Astrocyte (in vitro differentiated cells and primary cell): ENCODE measurements around the gene METAP1D. TPM values are rescaled to one million over a fixed set of nuclear protein-coding genes. Genes with fewer than 3 reads are reported as not detected.

Experiments
- DNase-seq: peaks from one replicate; pipeline ENCODE4 v3.0.0-alpha.2; 2010; ENCODE audit warnings: low read depth
- FAIRE-seq: peaks from 2 replicates; lab custom pipeline; 2011; peaks lifted over from hg19 to GRCh38; lab: Jason Lieb, UNC
- H2AFZ ChIP-seq: 2 replicates; pipeline ENCODE4 v1.6.0; 2012; ENCODE audit warnings: low read depth, low read length, inconsistent platforms
- H3K27ac ChIP-seq: 2 replicates; pipeline ENCODE4 v1.5.1; 2011; ENCODE audit warnings: low read depth, low read length, inconsistent platforms
- H3K27me3 ChIP-seq: 2 replicates; pipeline ENCODE4 v1.6.0; 2011; ENCODE audit warnings: low read length, inconsistent platforms; ENCODE audit not compliant: insufficient read depth
- H3K36me3 ChIP-seq: 2 replicates; pipeline ENCODE4 v1.5.1; 2011; ENCODE audit warnings: low read length, inconsistent platforms; ENCODE audit not compliant: insufficient read depth
- H3K4me1 ChIP-seq: 2 replicates; pipeline ENCODE4 v1.5.1; 2011; ENCODE audit warnings: low read length, inconsistent platforms; ENCODE audit not compliant: insufficient read depth
- H3K4me2 ChIP-seq: 2 replicates; pipeline ENCODE4 v1.6.0; 2012; ENCODE audit warnings: low read length, inconsistent platforms
- H3K4me3 ChIP-seq: 2 replicates; pipeline ENCODE4 v1.5.1; 2011; ENCODE audit warnings: low read depth, mild to moderate bottlenecking, low read length, inconsistent platforms; ENCODE audit not compliant: insufficient read depth
- H3K79me2 ChIP-seq: 2 replicates; pipeline ENCODE4 v1.6.0; 2012; ENCODE audit warnings: mild to moderate bottlenecking, low read length, inconsistent platforms; ENCODE audit not compliant: insufficient read depth
- H3K9ac ChIP-seq: 2 replicates; pipeline ENCODE4 v1.6.0; 2012; ENCODE audit warnings: mild to moderate bottlenecking, low read length, inconsistent platforms
- H3K9me3 ChIP-seq: 2 replicates; pipeline ENCODE4 v1.5.1; 2012; ENCODE audit warnings: low read depth, mild to moderate bottlenecking, low read length, inconsistent platforms; ENCODE audit not compliant: insufficient read depth
- H4K20me1 ChIP-seq: 2 replicates; pipeline ENCODE4 v1.6.0; 2012; ENCODE audit warnings: low read length, inconsistent platforms; ENCODE audit not compliant: insufficient read depth
- H3K27ac Mint-ChIP-seq: one replicate; pipeline ENCODE4 v1.8.0; 2021; ENCODE audit warnings: mild to moderate bottlenecking, mixed read lengths; ENCODE audit not compliant: unreplicated experiment
- H3K27me3 Mint-ChIP-seq: one replicate; pipeline ENCODE4 v1.8.0; 2021; ENCODE audit warnings: low read depth, mixed read lengths; ENCODE audit not compliant: unreplicated experiment
- H3K36me3 Mint-ChIP-seq: one replicate; pipeline ENCODE4 v1.8.0; 2021; ENCODE audit warnings: low read depth, mixed read lengths; ENCODE audit not compliant: unreplicated experiment
- H3K4me1 Mint-ChIP-seq: one replicate; pipeline ENCODE4 v1.8.0; 2021; ENCODE audit warnings: low read depth, mixed read lengths; ENCODE audit not compliant: unreplicated experiment
- H3K4me3 Mint-ChIP-seq: one replicate; pipeline ENCODE4 v1.8.0; 2021; ENCODE audit warnings: mild to moderate bottlenecking, moderate library complexity, mixed read lengths; ENCODE audit not compliant: unreplicated experiment
- H3K9me3 Mint-ChIP-seq: one replicate; pipeline ENCODE4 v1.8.0; 2021; ENCODE audit warnings: mild to moderate bottlenecking, mixed read lengths; ENCODE audit not compliant: unreplicated experiment
- CTCF ChIP-seq: IDR thresholded peaks from 2 replicates; pipeline ENCODE4 v1.5.1; 2011; ENCODE audit warnings: low read depth, mild to moderate bottlenecking, inconsistent platforms, low read length, moderate library complexity; ENCODE audit not compliant: insufficient read depth
- EZH2 ChIP-seq: IDR thresholded peaks from 2 replicates; pipeline ENCODE4 v1.6.1; 2012; ENCODE audit warnings: mild to moderate bottlenecking, low read length, inconsistent platforms; ENCODE audit not compliant: insufficient read depth
- total RNA-seq: library from RNA; stranded (reverse); gene quantifications from 2 replicates; pipeline ENCODE4 v1.2.1, GENCODE V29; 2021

The METAP1D gene
- total RNA-seq, 1 donor from 2014 or later, result 6.5 TPM

- FAIRE-seq (no peak), DNase-seq (no peak)
- H3K36me3 ChIP-seq, result no peaks in the 10 kb centered on the region
- no peaks in the 10 kb centered on the region for H3K79me2 ChIP-seq
- H3K4me1 ChIP-seq, result peaks cover 6% of the 10 kb centered on the region
- no peaks in the 10 kb centered on the region for H3K9me3 ChIP-seq
- Mint-ChIP-seq H3K27me3 (peaks cover 49% of the 10 kb centered on the region), H3K36me3 (no peaks in the 10 kb centered on the region), H3K4me3 (no peak overlapping the region), H3K27ac (no peak overlapping the region), H3K9me3 (peaks cover 6% of the 10 kb centered on the region), H3K4me1 (no peaks in the 10 kb centered on the region)
- H4K20me1 ChIP-seq, result no peaks in the 10 kb centered on the region
- H3K9ac ChIP-seq, result no peak overlapping the region
- peaks cover 35% of the 10 kb centered on the region for H3K27me3 ChIP-seq
- no peak for TF ChIP-seq EZH2
- no peak for TF ChIP-seq CTCF
- no peak overlapping the region for H3K4me3 ChIP-seq
- peak overlapping the region; percentile 2 for H3K4me2 ChIP-seq
- H3K27ac ChIP-seq, result no peak overlapping the region
- no peak overlapping the region for H2AFZ ChIP-seq
Observed at GRCh38 chr2:172108587-172108930, 108.8 kb downstream of the METAP1D start.

- FAIRE-seq (no peak), DNase-seq (no peak)
- Histone ChIP-seq H3K4me3 (no peak overlapping the region), H3K9me3 (no peaks in the 10 kb centered on the region), H4K20me1 (no peaks in the 10 kb centered on the region), H3K9ac (no peak overlapping the region), H3K79me2 (no peaks in the 10 kb centered on the region), H3K27me3 (peaks cover 35% of the 10 kb centered on the region), H3K4me1 (peaks cover 4% of the 10 kb centered on the region), H3K4me2 (no peak overlapping the region), H3K27ac (no peak overlapping the region), H3K36me3 (no peaks in the 10 kb centered on the region), H2AFZ (peak overlapping the region; percentile 45)
- TF ChIP-seq EZH2 (no peak), CTCF (no peak)
- Mint-ChIP-seq H3K4me3 (no peak overlapping the region), H3K27ac (no peak overlapping the region), H3K4me1 (no peaks in the 10 kb centered on the region), H3K9me3 (peaks cover 6% of the 10 kb centered on the region), H3K27me3 (peaks cover 42% of the 10 kb centered on the region), H3K36me3 (no peaks in the 10 kb centered on the region)
Observed at GRCh38 chr2:172109256-172109987, 109.7 kb downstream of the METAP1D start.
